Measurements from ENCODE around the gene RUNX1.
"Not testable (repeated sequence)": the region's sequence is repeated elsewhere in the genome, so short reads cannot be mapped to it uniquely, and the experiment has no call there.

Gene RUNX1

DNA sequence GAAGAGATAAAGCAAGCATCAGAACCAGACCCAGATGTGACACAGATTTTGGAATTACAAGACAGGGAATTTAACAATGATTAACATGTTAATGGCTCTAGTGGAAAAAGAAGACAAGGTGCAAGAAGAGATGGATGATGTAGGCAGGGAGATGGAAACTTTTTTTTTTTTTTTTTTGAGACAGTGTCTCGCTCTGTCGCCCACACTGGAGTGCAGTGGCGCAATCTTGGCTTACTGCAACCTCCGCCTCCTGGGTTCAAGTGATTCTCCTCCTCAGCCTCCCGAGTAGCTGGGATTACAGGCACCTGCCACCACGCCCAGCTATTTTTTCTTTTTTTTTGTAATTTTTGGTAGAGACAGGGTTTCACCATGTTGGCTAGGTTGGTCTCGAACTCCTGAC is 244.5 kb downstream of the RUNX1 start:
- not testable (repeated sequence) for H3K4me3 ChIP-seq (ENCODE audit: low read length); H3K27ac ChIP-seq (ENCODE audit: low read length); H3K27me3 ChIP-seq (ENCODE audit: insufficient read depth, low read length); H3K4me1 ChIP-seq (ENCODE audit: insufficient read depth, low read length); H3K9ac ChIP-seq (ENCODE audit: low read depth, low read length); H3K9me3 ChIP-seq (ENCODE audit: insufficient read depth, low read depth, low read length); H3K36me3 ChIP-seq (ENCODE audit: insufficient read depth, low read depth, low read length)

DNA sequence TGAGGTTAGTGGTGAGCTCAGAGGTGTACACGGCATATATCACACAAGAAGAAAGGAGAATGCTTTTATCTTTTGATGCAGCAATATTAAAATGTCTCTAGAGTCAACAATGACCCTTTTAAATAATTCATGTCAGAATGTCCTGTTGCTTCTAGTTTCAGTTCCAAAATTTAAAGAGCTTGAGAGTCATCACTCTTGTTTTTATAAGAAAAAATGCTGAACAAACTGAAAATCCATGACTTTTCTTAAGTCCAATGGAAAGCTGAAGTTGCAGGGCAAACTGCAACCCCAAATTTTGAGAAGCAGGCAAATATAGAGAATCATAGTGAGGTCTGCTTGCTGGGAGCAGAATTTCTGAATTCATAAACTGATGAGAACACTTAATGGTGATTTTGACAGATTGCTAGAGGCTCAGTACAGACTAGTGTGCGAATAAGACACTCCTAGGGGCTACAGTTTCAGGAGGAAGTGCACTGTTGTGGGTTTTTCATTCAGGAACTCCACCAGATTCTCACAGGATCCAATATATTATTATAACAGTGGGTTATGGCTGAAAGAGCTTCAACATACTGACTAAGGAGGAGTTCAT is 245.2 kb downstream of the RUNX1 start:
- H3K27me3 ChIP-seq (ENCODE audit: insufficient read depth, low read length), result no peaks in the 10 kb centered on the region
- no peaks in the 10 kb centered on the region for H3K36me3 ChIP-seq (ENCODE audit: insufficient read depth, low read depth, low read length)
- H3K9ac ChIP-seq (ENCODE audit: low read depth, low read length), result no peak overlapping the region
- no peaks in the 10 kb centered on the region; the same call in 1 of the 2 replicates for H3K4me1 ChIP-seq (ENCODE audit: insufficient read depth, low read length)
- H3K9me3 ChIP-seq (ENCODE audit: insufficient read depth, low read depth, low read length), result no peaks in the 10 kb centered on the region
- H3K4me3 ChIP-seq (ENCODE audit: low read length), result no peak overlapping the region
- no peak overlapping the region for H3K27ac ChIP-seq (ENCODE audit: low read length)

DNA sequence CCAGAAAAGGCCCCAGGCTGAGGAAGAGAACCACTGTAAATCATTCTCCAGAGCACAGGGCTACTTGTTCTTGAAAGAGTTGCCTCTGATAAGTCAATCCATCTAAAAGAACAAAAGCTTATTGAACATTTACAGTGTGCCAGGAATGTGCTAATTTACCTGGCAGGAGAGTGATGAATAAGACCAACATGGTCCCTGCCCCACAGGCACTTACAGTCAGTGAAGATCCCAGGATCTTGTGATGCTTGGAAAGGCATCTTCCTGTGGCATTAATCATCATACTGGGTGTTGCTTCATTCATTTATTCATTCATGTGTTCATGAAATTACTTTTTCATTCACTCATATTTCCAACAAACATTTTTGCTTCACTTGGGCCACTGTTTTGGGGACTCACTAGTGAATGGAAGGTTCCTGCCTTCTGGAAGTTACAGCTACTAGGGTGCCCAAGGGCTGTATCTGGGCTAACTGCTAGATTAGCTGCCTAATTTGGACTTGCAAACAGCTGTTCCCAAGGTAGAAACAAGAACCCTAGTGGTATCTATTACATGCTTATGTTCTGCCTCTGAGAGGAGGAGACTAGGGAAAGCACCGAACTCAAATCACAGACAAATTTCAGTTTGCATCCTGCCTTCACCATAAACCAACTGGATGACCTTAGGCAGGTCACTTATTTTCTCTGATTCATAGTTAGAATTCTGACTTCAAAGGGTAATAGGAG is 246.8 kb downstream of the RUNX1 start:
- Histone ChIP-seq H3K27ac (ENCODE audit: low read length) (no peak overlapping the region), H3K36me3 (ENCODE audit: insufficient read depth, low read depth, low read length) (no peaks in the 10 kb centered on the region), H3K9me3 (ENCODE audit: insufficient read depth, low read depth, low read length) (no peaks in the 10 kb centered on the region), H3K27me3 (ENCODE audit: insufficient read depth, low read length) (no peaks in the 10 kb centered on the region), H3K9ac (ENCODE audit: low read depth, low read length) (no peak overlapping the region), H3K4me3 (ENCODE audit: low read length) (no peak overlapping the region), H3K4me1 (ENCODE audit: insufficient read depth, low read length) (no peaks in the 10 kb centered on the region)

DNA sequence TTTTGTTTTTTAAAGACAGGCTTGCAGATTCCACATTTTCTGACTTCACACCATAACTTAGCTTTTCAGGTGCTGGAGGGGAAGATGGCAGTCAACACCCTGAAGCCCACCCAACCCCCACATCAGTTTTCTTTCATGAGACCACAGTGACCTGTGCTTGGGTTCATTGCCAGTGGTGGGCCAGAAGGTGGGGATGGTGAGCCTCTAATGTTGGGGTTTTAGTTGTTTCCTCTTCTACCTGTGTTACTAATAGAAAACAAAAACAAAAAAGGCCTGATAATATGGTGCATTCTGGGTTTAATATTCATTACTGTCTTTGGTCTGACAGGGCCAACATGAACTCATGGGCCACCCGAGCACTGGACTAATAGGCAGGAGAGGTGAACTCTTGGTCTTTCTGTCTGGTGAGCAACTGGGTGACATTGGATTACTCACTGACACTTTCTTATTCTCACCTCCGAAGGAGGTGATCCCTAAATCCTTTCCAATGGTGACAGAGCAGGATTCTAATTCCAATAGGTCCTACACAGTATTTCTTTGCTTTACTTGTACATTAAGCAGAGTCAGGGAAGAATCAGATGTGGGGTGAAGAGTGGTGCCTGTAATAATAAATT is 247.5 kb downstream of the RUNX1 start:
- H3K36me3 ChIP-seq (ENCODE audit: insufficient read depth, low read depth, low read length), result no peaks in the 10 kb centered on the region
- 0 out of 2 replicates have a peak, but pooled peaks cover 3% of the 10 kb centered on the region for H3K4me1 ChIP-seq (ENCODE audit: insufficient read depth, low read length)
- no peak overlapping the region for H3K4me3 ChIP-seq (ENCODE audit: low read length)
- no peak overlapping the region for H3K9ac ChIP-seq (ENCODE audit: low read depth, low read length)
- H3K9me3 ChIP-seq (ENCODE audit: insufficient read depth, low read depth, low read length), result no peaks in the 10 kb centered on the region
- no peaks in the 10 kb centered on the region for H3K27me3 ChIP-seq (ENCODE audit: insufficient read depth, low read length)
- no peak overlapping the region for H3K27ac ChIP-seq (ENCODE audit: low read length)

DNA sequence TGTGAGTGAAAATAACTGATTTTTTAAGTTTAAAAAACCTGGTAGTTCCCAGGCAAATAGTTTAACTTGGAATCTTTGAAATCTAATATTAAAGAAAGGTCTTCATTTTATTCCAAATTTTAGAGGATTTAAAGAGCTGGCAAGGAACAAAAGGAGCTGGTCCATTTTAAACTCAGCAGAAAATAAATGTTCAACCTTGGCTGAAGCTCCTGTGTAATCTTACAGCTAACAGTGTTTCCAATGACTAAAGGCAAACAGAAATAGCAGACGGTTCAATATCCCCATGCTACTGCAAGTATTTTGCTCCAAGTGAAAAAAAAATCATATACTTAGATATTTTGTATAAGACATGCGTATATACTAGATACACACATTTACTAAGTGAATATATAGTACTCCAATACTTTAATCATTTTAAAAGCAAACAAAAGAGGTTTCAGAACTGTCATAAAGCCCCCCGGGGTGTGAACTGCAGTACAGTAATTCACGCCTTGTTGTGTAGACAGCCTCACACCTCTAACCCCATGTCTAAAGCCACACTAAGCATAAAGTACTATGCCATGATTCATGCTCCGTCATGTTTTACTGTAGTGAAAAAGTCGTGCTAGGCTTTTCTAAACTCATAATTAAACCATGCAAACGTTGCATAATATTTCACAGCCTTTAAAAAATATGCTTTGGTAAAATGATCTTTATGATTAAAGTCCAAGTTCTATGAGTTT is 248.1 kb downstream of the RUNX1 start:
- no peak overlapping the region for H3K27ac ChIP-seq (ENCODE audit: low read length)
- no peaks in the 10 kb centered on the region for H3K27me3 ChIP-seq (ENCODE audit: insufficient read depth, low read length)
- H3K9ac ChIP-seq (ENCODE audit: low read depth, low read length), result no peak overlapping the region
- no peak overlapping the region for H3K4me3 ChIP-seq (ENCODE audit: low read length)
- 0 out of 2 replicates have a peak, but pooled peaks cover 3% of the 10 kb centered on the region for H3K4me1 ChIP-seq (ENCODE audit: insufficient read depth, low read length)
- H3K36me3 ChIP-seq (ENCODE audit: insufficient read depth, low read depth, low read length), result no peaks in the 10 kb centered on the region
- no peaks in the 10 kb centered on the region for H3K9me3 ChIP-seq (ENCODE audit: insufficient read depth, low read depth, low read length)

GRCh38 chr21:34799092-34799491 is 250.0 kb downstream of the RUNX1 start:
- Histone ChIP-seq H3K36me3 (ENCODE audit: insufficient read depth, low read depth, low read length) (no peaks in the 10 kb centered on the region), H3K27ac (ENCODE audit: low read length) (no peak overlapping the region), H3K4me1 (ENCODE audit: insufficient read depth, low read length) (0 out of 2 replicates have a peak, but pooled peaks cover 3% of the 10 kb centered on the region), H3K4me3 (ENCODE audit: low read length) (no peak overlapping the region), H3K9ac (ENCODE audit: low read depth, low read length) (no peak overlapping the region), H3K9me3 (ENCODE audit: insufficient read depth, low read depth, low read length) (no peaks in the 10 kb centered on the region), H3K27me3 (ENCODE audit: insufficient read depth, low read length) (no peaks in the 10 kb centered on the region)

GRCh38 chr21:34797921-34798535 is 251.1 kb downstream of the RUNX1 start:
- H3K4me1 ChIP-seq (ENCODE audit: insufficient read depth, low read length), result 0 out of 2 replicates have a peak, but pooled peaks cover 3% of the 10 kb centered on the region
- H3K4me3 ChIP-seq (ENCODE audit: low read length), result no peak overlapping the region
- no peaks in the 10 kb centered on the region for H3K9me3 ChIP-seq (ENCODE audit: insufficient read depth, low read depth, low read length)
- H3K9ac ChIP-seq (ENCODE audit: low read depth, low read length), result no peak overlapping the region
- no peaks in the 10 kb centered on the region for H3K27me3 ChIP-seq (ENCODE audit: insufficient read depth, low read length)
- H3K27ac ChIP-seq (ENCODE audit: low read length), result no peak overlapping the region
- H3K36me3 ChIP-seq (ENCODE audit: insufficient read depth, low read depth, low read length), result no peaks in the 10 kb centered on the region

GRCh38 chr21:34797201-34797525 is 251.9 kb downstream of the RUNX1 start:
- H3K9ac ChIP-seq (ENCODE audit: low read depth, low read length), result no peak overlapping the region
- H3K36me3 ChIP-seq (ENCODE audit: insufficient read depth, low read depth, low read length), result no peaks in the 10 kb centered on the region
- H3K9me3 ChIP-seq (ENCODE audit: insufficient read depth, low read depth, low read length), result no peaks in the 10 kb centered on the region
- H3K4me3 ChIP-seq (ENCODE audit: low read length), result no peak overlapping the region
- no peak overlapping the region for H3K27ac ChIP-seq (ENCODE audit: low read length)
- H3K4me1 ChIP-seq (ENCODE audit: insufficient read depth, low read length), result 0 out of 2 replicates have a peak, but pooled peaks cover 3% of the 10 kb centered on the region
- no peaks in the 10 kb centered on the region for H3K27me3 ChIP-seq (ENCODE audit: insufficient read depth, low read length)

- Histone ChIP-seq H3K27me3 (ENCODE audit: insufficient read depth, low read length) (no peaks in the 10 kb centered on the region), H3K36me3 (ENCODE audit: insufficient read depth, low read depth, low read length) (no peaks in the 10 kb centered on the region)
Observed at GRCh38 chr21:34796518-34797200, 252.4 kb downstream of the RUNX1 start.

GRCh38 chr21:34795548-34796180 is 253.4 kb downstream of the RUNX1 start:
- no peak overlapping the region for H3K4me3 ChIP-seq (ENCODE audit: low read length)
- no peaks in the 10 kb centered on the region for H3K27me3 ChIP-seq (ENCODE audit: insufficient read depth, low read length)
- H3K9me3 ChIP-seq (ENCODE audit: insufficient read depth, low read depth, low read length), result no peaks in the 10 kb centered on the region
- no peaks in the 10 kb centered on the region for H3K36me3 ChIP-seq (ENCODE audit: insufficient read depth, low read depth, low read length)
- H3K9ac ChIP-seq (ENCODE audit: low read depth, low read length), result no peak overlapping the region
- H3K27ac ChIP-seq (ENCODE audit: low read length), result no peak overlapping the region
- 0 out of 2 replicates have a peak, but pooled peaks cover 3% of the 10 kb centered on the region for H3K4me1 ChIP-seq (ENCODE audit: insufficient read depth, low read length)

More at GRCh38 chr21:34796518-34797200, 252.4 kb downstream of the RUNX1 start:
- H3K27ac ChIP-seq (ENCODE audit: low read length), result no peak overlapping the region
- 0 out of 2 replicates have a peak, but pooled peaks cover 3% of the 10 kb centered on the region for H3K4me1 ChIP-seq (ENCODE audit: insufficient read depth, low read length)
- no peaks in the 10 kb centered on the region for H3K9me3 ChIP-seq (ENCODE audit: insufficient read depth, low read depth, low read length)
- H3K4me3 ChIP-seq (ENCODE audit: low read length), result no peak overlapping the region
- no peak overlapping the region for H3K9ac ChIP-seq (ENCODE audit: low read depth, low read length)
